K562 (cell line): ENCODE data around the gene PLEKHB1. TPM values are rescaled to one million over a fixed set of nuclear protein-coding genes. Genes with fewer than 3 reads are reported as not detected.

Experiments
- ATAC-seq: fragments of 200-7000 bp; cut with Tn5 transposase; 3 replicates; pipeline ENCODE4 v1.9.1; 2020; ENCODE audit warnings: moderate library complexity
- BruUV-seq: library from RNA; stranded (reverse); fragments of 400-500 nt; replicated peaks from 2 replicates; lab custom pipeline; 2021; lab: Mats Ljungman, UMichigan
- CTCF ChIA-PET: fragments of 300-600 bp; formaldehyde crosslinking; extraction: SDS; loops from one replicate; lab custom pipeline; 2021; ENCODE audit warnings: low intra/inter-chr PET ratio; lab: Yijun Ruan, JAX
- POLR2A ChIA-PET: fragments of 300-600, 350-650 bp; sonication (Branson Sonifier 250); formaldehyde crosslinking; extraction: SDS; loops from one replicate; lab custom pipeline; 2021; ENCODE audit warnings: antibody characterized with exemption, inconsistent platforms; lab: Yijun Ruan, JAX
- DNase-seq, 4 experiments: peaks; one replicate each; pipeline versions ENCODE4 v3.0.0 to v3.0.0-alpha.2; 2011 to 2018; ENCODE audit warnings: low spot score in 3 of 4, mixed read lengths in 3 of 4; ENCODE audit errors: extremely low read depth in 1 of 4
- FAIRE-seq: peaks from 2 replicates; lab custom pipeline; 2011; peaks lifted over from hg19 to GRCh38; lab: Jason Lieb, UNC
- H2AFZ ChIP-seq: 2 replicates; pipeline ENCODE4 v1.6.0; 2011; ENCODE audit warnings: low read depth, low read length, control low read depth, inconsistent platforms
- H3K27ac ChIP-seq: fragments of 200-600 bp; 3 replicates; pipeline ENCODE4 v1.8.0; 2011; ENCODE audit warnings: low read depth, mild to moderate bottlenecking, control low read depth, inconsistent platforms, low read length, moderate library complexity, mixed read lengths; ENCODE audit errors: extremely low read depth
- H3K27me3 ChIP-seq, 2 experiments: fragments of 300-600 bp in 1 of 2; 2 replicates in 1 of 2; 3 replicates in 1 of 2; pipeline versions ENCODE4 v1.6.0 to v1.8.0; 2011; ENCODE audit warnings: inconsistent platforms in 2 of 2, low read length in 2 of 2, mild to moderate bottlenecking in 1 of 2, mixed read lengths in 1 of 2, moderate library complexity in 1 of 2; ENCODE audit not compliant: control insufficient read depth in 2 of 2, insufficient read depth in 2 of 2
- H3K36me3 ChIP-seq: fragments of 300-600 bp; 3 replicates; pipeline ENCODE4 v1.8.0; 2011; ENCODE audit warnings: mild to moderate bottlenecking, low read length, inconsistent platforms; ENCODE audit not compliant: control insufficient read depth, insufficient read depth
- H3K4me1 ChIP-seq, 2 experiments: fragments of 200-600 bp in 1 of 2; replicated peaks in 1 of 2; 2 replicates in 1 of 2; 3 replicates in 1 of 2; pipeline versions ENCODE4 v1.5.1 to v1.8.0; 2011; ENCODE audit warnings: inconsistent platforms in 2 of 2, low read length in 2 of 2, mild to moderate bottlenecking in 1 of 2, mixed read lengths in 1 of 2, moderate library complexity in 1 of 2; ENCODE audit not compliant: control insufficient read depth in 2 of 2, insufficient read depth in 2 of 2
- H3K4me2 ChIP-seq: 2 replicates; pipeline ENCODE4 v1.6.1; 2011; ENCODE audit warnings: low read length, control low read depth, inconsistent platforms, mixed read lengths; ENCODE audit not compliant: insufficient read depth
- H3K4me3 ChIP-seq: fragments of 200-600 bp; sonication (generic), shearing (Covaris generic); 2 replicates; pipeline ENCODE4 v1.5.1; 2016; ENCODE audit warnings: control low read depth, inconsistent platforms
- H3K79me2 ChIP-seq: fragments of 200-600 bp; 3 replicates; pipeline ENCODE4 v1.8.0; 2011; ENCODE audit warnings: low read length, inconsistent platforms; ENCODE audit not compliant: control insufficient read depth, insufficient read depth
- H3K9ac ChIP-seq, 2 experiments: 2 replicates each; pipeline versions ENCODE4 v1.6.0 to v1.6.1; 2011; ENCODE audit warnings: low read depth in 2 of 2, low read length in 2 of 2, control low read depth in 1 of 2, inconsistent platforms in 1 of 2, mild to moderate bottlenecking in 1 of 2, mixed read lengths in 1 of 2; ENCODE audit not compliant: insufficient read depth in 1 of 2
- H3K9me1 ChIP-seq: one replicate; pipeline ENCODE4 v1.6.0; 2011; ENCODE audit warnings: inconsistent platforms, mild to moderate bottlenecking, low read length, moderate library complexity; ENCODE audit not compliant: control insufficient read depth, insufficient read depth
- H3K9me3 ChIP-seq: replicated peaks from 2 replicates; pipeline ENCODE4 v1.5.1; 2011; ENCODE audit warnings: low read depth, low read length, inconsistent platforms; ENCODE audit not compliant: control insufficient read depth, insufficient read depth
- H4K20me1 ChIP-seq: replicated peaks from 2 replicates; pipeline ENCODE4 v1.6.1; 2011; ENCODE audit warnings: low read length, inconsistent platforms, mixed read lengths; ENCODE audit not compliant: control insufficient read depth, insufficient read depth
- AFF1 ChIP-seq, 2 experiments: fragments of 450-650 bp; IDR thresholded peaks; 2 replicates each; pipeline ENCODE4 v1.6.1; 2018; ENCODE audit warnings: mild to moderate bottlenecking in 2 of 2, low read depth in 1 of 2; ENCODE audit not compliant: partially characterized antibody in 2 of 2
- ATF3 ChIP-seq, 2 experiments: fragments of 450-650 bp in 1 of 2; sonication (generic) in 1 of 2; formaldehyde crosslinking in 1 of 2; IDR thresholded peaks in 1 of 2; conservative IDR thresholded peaks in 1 of 2; 2 replicates each; pipeline versions ENCODE4 v1.6.1 to v1.8.1; 2016 to 2023; ENCODE audit warnings: mild to moderate bottlenecking in 2 of 2, moderate library complexity in 2 of 2, inconsistent platforms in 1 of 2, missing genetic modification reagents in 1 of 2
- BHLHE40 ChIP-seq: IDR thresholded peaks from 2 replicates; pipeline ENCODE4 v1.6.1; 2011; ENCODE audit warnings: low read length, improper control_type of control experiment
- FOSL1 ChIP-seq: fragments of 200-800 bp; sonication (Bioruptor generic); conservative IDR thresholded peaks from 2 replicates; pipeline ENCODE4 v1.6.1; 2016; ENCODE audit warnings: missing genetic modification characterization, missing compliant biosample characterization
- JUND ChIP-seq, 2 experiments: IDR thresholded peaks; 2 replicates in 1 of 2; 3 replicates in 1 of 2; pipeline ENCODE4 v1.6.1; 2011; ENCODE audit warnings: borderline replicate concordance in 2 of 2, low read depth in 2 of 2, low read length in 2 of 2, improper control_type of control experiment in 1 of 2, missing biosample characterization in 1 of 2, missing genetic modification characterization in 1 of 2, missing genetic modification reagents in 1 of 2
- PCBP2 ChIP-seq: fragments of 200-400 bp; formaldehyde crosslinking; IDR thresholded peaks from 2 replicates; pipeline ENCODE4 v1.6.1; 2018; ENCODE audit warnings: low read length, low read depth, mild to moderate bottlenecking, moderate library complexity; ENCODE audit not compliant: poor library complexity, severe bottlenecking
- SMAD2 ChIP-seq: fragments of 150-350 bp; IDR thresholded peaks from 2 replicates; pipeline ENCODE4 v1.6.1; 2014; ENCODE audit warnings: low read depth, mild to moderate bottlenecking, low read length
- TRIM24 ChIP-seq, 2 experiments: fragments of 450-650 bp; IDR thresholded peaks; 2 replicates each; pipeline ENCODE4 v1.6.1; 2016
- ZNF511 ChIP-seq: sonication (generic); formaldehyde crosslinking; IDR thresholded peaks from 2 replicates; pipeline ENCODE4 v1.8.0; 2022; ENCODE audit warnings: mild to moderate bottlenecking, missing genetic modification reagents
- WGBS: fragments of 100-300 bp; shearing (Covaris generic); methylation state at CpG from one replicate; pipeline ENCODE4 v1.1.6; 2016; ENCODE audit warnings: low coverage, mixed read lengths; ENCODE audit not compliant: insufficient coverage; ENCODE audit errors: missing lambda C conversion rate; 5-methylcytosine and 5-hydroxymethylcytosine counted together
- in situ Hi-C: fragments of 300-500 bp; cut with MboI; formaldehyde crosslinking; loops from 4 replicates; pipeline ENCODE4 v1.15.0; 2018; ENCODE audit warnings: inconsistent platforms, mixed read lengths
- intact Hi-C: fragments of 100-400 bp; cut with micrococcal nuclease; formaldehyde crosslinking; loops from 2 replicates; pipeline ENCODE4 v1.14.2; 2022
- polyA plus RNA-seq, 8 experiments: library from polyadenylated mRNA; depleted of rRNA in 4 of 8; stranded (reverse) in 5 of 8; unstranded in 3 of 8; fragments of >200 nt; fragmentation: Nextera tagmentation in 2 of 8; fragmentation: Illumina TruSeq in 1 of 8; extraction: Ambion mirVana in 2 of 8; extraction: Trizol in 1 of 8; gene quantifications; 2 replicates each; pipeline versions ENCODE4 v1.2.1 to v1.2.3, GENCODE V29; 2011 to 2014; ENCODE audit warnings: inconsistent platforms in 1 of 8, missing spikeins in 1 of 8
- total RNA-seq, 7 experiments: library from RNA; depleted of rRNA in 6 of 7; stranded (reverse); fragments of >200 nt in 6 of 7; fragmentation: Illumina TruSeq in 2 of 7; extraction: Trizol in 2 of 7; gene quantifications; 2 replicates each; pipeline versions ENCODE4 v1.2.1 to v1.2.3, GENCODE V29; 2011 to 2021; ENCODE audit warnings: low replicate concordance in 1 of 7

PLEKHB1 gene
- total and polyA plus RNA-seq, 9 of the 15 experiments (the other 6 are each of a cell fraction or from before 2014, with no cell fraction given), result 0.07 to 0.62 (median 0.17) TPM; not detected in 2

GRCh38 chr11:73622926-73623593 is 23.3 kb upstream of the PLEKHB1 start:
- H3K4me1 ChIP-seq, result peaks cover 0 to 5% of the 10 kb centered on the region in 2 experiments; a peak in 2 of 5 replicates
- no peak for ATAC-seq
- CTCF ChIA-PET, result interaction anchor here (0.7 kb wide), 1 partner anchor 136 kb away, joined by 4 read pairs; no protein-coding TSS in a partner anchor

More at GRCh38 chr11:73622926-73623593, 23.3 kb upstream of the PLEKHB1 start:
- no peak overlapping the region for H3K27ac ChIP-seq
- POLR2A ChIA-PET, result no interaction called here
- H3K4me2 ChIP-seq, result no peak overlapping the region
- no peak overlapping the region for H3K4me3 ChIP-seq
- FAIRE-seq, result no peak
- H3K9me3 ChIP-seq, result no peaks in the 10 kb centered on the region
- no TSS peak for BruUV-seq
- intact Hi-C loops, result no loop called here
- no peak overlapping the region for H2AFZ ChIP-seq
- 3% methylated on average over 4 of the region's 4 CpGs for WGBS
- H3K79me2 ChIP-seq, result no peaks in the 10 kb centered on the region
- TF ChIP-seq ATF3 (IDR thresholded peaks at IDR 0.05) (peak; percentile 12; the same call in 1 of the 2 replicates), ATF3 (CRISPR knock-in tag; conservative IDR thresholded peaks at IDR 0.05) (no peak), JUND (IDR thresholded peaks at IDR 0.05; ENCODE audit: borderline replicate concordance, low read depth, low read length) (no peak), JUND (tag; IDR thresholded peaks at IDR 0.05; ENCODE audit: borderline replicate concordance, low read depth, low read length) (peak; percentile 32; the same call in 1 of the 3 replicates), ZNF511 (CRISPR knock-in tag) (no peak), FOSL1 (tag) (0 out of 2 replicates have a peak, but pooled peaks have one; percentile 32), SMAD2 (no peak), AFF1 (IDR thresholded peaks at IDR 0.05; ENCODE audit: low read depth in 1 of 2, partially characterized antibody in 2 of 2) (no peak), PCBP2 (no peak), BHLHE40 (0 out of 2 replicates have a peak, but pooled peaks have one; percentile 4), TRIM24 (IDR thresholded peaks at IDR 0.05) (no peak)
- no peak overlapping the region for H3K9ac ChIP-seq
- H4K20me1 ChIP-seq, result no peaks in the 10 kb centered on the region
- no peaks in the 10 kb centered on the region for H3K36me3 ChIP-seq
- H3K27me3 ChIP-seq, result peaks cover 2 to 5% of the 10 kb centered on the region in 2 experiments; a peak in 2 of 5 replicates
- no peaks in the 10 kb centered on the region for H3K9me1 ChIP-seq
- no peak for DNase-seq
- in situ Hi-C loops, result no loop called here
